ENCODE measurements around the gene HOXC6. TPM values are rescaled to one million over a fixed set of nuclear protein-coding genes. Genes with fewer than 3 reads are reported as not detected.

HOXC6 gene
- polyA plus RNA-seq, 3 donors, result not detected

DNA sequence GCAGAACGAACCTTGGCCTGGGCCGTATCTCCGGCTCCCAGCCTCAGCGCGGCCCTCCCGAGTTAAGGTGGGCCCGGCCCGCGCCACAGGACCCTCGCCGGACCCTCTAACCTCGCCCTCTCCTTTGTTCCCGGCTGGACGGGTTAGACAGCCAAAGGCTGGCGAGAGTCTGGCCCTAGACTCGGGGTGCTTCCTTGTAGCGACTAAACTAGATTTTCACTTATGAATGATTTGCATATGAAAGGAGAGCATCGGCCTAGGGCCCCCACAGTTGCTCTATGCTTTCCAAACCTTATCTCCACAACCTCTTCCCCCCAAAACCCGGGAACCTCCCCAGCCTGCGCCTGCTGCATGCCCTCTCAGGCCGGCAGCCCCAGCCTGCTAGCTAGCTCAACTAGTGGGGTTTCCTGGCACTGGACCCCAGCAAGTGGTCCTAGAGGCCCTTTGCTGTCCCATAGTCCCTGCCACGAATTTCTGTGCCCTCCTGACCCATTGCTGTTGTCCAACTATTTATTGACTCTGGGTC, 6.6 kb downstream of the HOXC6 start:
- Histone ChIP-seq H2AFZ (ENCODE audit: insufficient read depth, low read depth, low read length, poor library complexity, severe bottlenecking) (no peak overlapping the region), H3K27ac (ENCODE audit: low read depth in 1 of 2, low read length in 2 of 2) (no peak overlapping the region), H3K79me2 (ENCODE audit: insufficient read depth, low read length) (no peaks in the 10 kb centered on the region), H3K9me3 (replicated peaks in 1 of 2; ENCODE audit: control insufficient read depth in 1 of 2, insufficient read depth in 1 of 2, low read length in 2 of 2) (peaks cover 22 to 60% of the 10 kb centered on the region in 2 donors), H3K4me2 (replicated peaks; ENCODE audit: extremely low read depth, low read length, poor library complexity, severe bottlenecking) (no peak overlapping the region), H3K27me3 (ENCODE audit: control insufficient read depth in 2 of 2, insufficient read depth in 2 of 2, low read length in 2 of 2) (peaks cover 84 to 99% of the 10 kb centered on the region in 2 donors), H4K20me1 (ENCODE audit: insufficient read depth, low read length) (no peaks in the 10 kb centered on the region), H3K36me3 (replicated peaks in 1 of 2; ENCODE audit: control insufficient read depth in 1 of 2, insufficient read depth in 2 of 2, low read length in 2 of 2) (no peaks in the 10 kb centered on the region), H3K9ac (ENCODE audit: insufficient read depth, low read length, poor library complexity, severe bottlenecking) (no peak overlapping the region), H3K4me3 (replicated peaks in 1 of 3; ENCODE audit: low read depth in 2 of 3, low read length in 3 of 3) (no peak overlapping the region), H3K4me1 (ENCODE audit: control insufficient read depth in 1 of 2, insufficient read depth in 2 of 2, low read length in 2 of 2) (no peaks in the 10 kb centered on the region)
- intact Hi-C loops (cut with micrococcal nuclease), result loop anchor here in 1 of 2 donors (10.0 kb wide), 1 partner anchor 60 kb away; the partner anchor contains the start of genes HOTAIR and HOXC11
- Mint-ChIP-seq H3K4me1 (peaks cover 6% of the 10 kb centered on the region), H3K27ac (no peak overlapping the region), H3K27me3 (ENCODE audit: low read depth in 3 of 3) (peaks cover 93 to 100% (median 95%) of the 10 kb centered on the region in 3 donors), H3K36me3 (peaks cover 5 to 14% of the 10 kb centered on the region in 2 donors), H3K9me3 (peaks cover 6 to 39% (median 25%) of the 10 kb centered on the region in 7 donors), H3K4me3 (peak overlapping the region in 1 of 2 donors; percentile 78)
- WGBS (ENCODE audit: insufficient coverage), result 36% methylated on average over 14 of the region's 22 CpGs
- TF ChIP-seq, protein P1, sequence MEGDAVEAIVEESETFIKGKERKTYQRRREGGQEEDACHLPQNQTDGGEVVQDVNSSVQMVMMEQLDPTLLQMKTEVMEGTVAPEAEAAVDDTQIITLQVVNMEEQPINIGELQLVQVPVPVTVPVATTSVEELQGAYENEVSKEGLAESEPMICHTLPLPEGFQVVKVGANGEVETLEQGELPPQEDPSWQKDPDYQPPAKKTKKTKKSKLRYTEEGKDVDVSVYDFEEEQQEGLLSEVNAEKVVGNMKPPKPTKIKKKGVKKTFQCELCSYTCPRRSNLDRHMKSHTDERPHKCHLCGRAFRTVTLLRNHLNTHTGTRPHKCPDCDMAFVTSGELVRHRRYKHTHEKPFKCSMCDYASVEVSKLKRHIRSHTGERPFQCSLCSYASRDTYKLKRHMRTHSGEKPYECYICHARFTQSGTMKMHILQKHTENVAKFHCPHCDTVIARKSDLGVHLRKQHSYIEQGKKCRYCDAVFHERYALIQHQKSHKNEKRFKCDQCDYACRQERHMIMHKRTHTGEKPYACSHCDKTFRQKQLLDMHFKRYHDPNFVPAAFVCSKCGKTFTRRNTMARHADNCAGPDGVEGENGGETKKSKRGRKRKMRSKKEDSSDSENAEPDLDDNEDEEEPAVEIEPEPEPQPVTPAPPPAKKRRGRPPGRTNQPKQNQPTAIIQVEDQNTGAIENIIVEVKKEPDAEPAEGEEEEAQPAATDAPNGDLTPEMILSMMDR (IDR thresholded peaks at IDR 0.05), result no peak
- no peak for DNase-seq

DNA sequence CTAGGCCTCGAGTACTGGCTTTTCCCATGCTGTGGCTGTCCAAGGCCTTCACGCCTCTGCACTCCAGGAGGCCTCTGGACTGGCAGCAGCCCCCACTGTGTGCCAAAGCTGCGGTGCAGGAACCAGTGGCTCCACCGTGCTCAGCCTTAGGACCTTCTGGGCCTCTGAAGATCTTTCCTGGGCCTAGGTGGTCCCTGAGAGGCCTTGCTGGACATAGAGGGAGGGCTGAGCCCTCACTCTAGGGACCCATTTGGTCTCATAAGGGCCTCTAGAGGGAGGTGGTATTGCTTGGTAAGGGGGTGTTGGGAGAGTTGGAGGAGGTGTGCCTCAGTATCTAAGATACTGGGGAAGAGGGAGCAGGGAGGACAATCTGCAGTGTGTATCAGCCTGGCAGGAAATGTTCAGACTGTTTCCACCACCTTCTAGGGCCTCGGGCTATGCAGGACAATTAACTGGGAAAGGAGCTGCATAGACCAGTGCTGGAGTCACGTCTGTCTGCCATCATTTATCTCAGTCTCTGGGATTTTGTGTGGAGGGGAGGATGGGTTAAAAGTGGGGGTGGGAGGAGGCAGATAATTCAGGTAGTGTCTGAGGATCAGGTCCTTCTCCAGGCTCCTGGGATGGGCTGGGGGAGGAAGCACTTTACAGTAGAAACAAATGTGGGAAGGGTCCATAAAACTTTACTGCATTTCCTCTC, 7.5 kb downstream of the HOXC6 start:
- no peak overlapping the region for H3K27ac Mint-ChIP-seq
- peaks cover 5 to 14% of the 10 kb centered on the region in 2 donors for H3K36me3 Mint-ChIP-seq
- intact Hi-C loops (cut with micrococcal nuclease), result loop anchor here in 1 of 2 donors (10.0 kb wide), 1 partner anchor 61 kb away; the partner anchor contains the start of genes HOTAIR and HOXC11
- H3K4me3 Mint-ChIP-seq, result peak overlapping the region in 1 of 2 donors; percentile 61
- no peaks in the 10 kb centered on the region for H3K36me3 ChIP-seq (replicated peaks in 1 of 2; ENCODE audit: control insufficient read depth in 1 of 2, insufficient read depth in 2 of 2, low read length in 2 of 2)
- peaks cover 86 to 100% of the 10 kb centered on the region in 2 donors for H3K27me3 ChIP-seq (ENCODE audit: control insufficient read depth in 2 of 2, insufficient read depth in 2 of 2, low read length in 2 of 2)
- 85% methylated on average over 4 of the region's 6 CpGs for WGBS (ENCODE audit: insufficient coverage)
- H3K9me3 ChIP-seq (replicated peaks in 1 of 2; ENCODE audit: control insufficient read depth in 1 of 2, insufficient read depth in 1 of 2, low read length in 2 of 2), result peaks cover 21 to 68% of the 10 kb centered on the region in 2 donors
- no peaks in the 10 kb centered on the region for H3K4me1 ChIP-seq (ENCODE audit: control insufficient read depth in 1 of 2, insufficient read depth in 2 of 2, low read length in 2 of 2)
- TF ChIP-seq, protein P1 (IDR thresholded peaks at IDR 0.05), result no peak
- no peaks in the 10 kb centered on the region for H4K20me1 ChIP-seq (ENCODE audit: insufficient read depth, low read length)
- H3K4me3 ChIP-seq (replicated peaks in 1 of 3; ENCODE audit: low read depth in 2 of 3, low read length in 3 of 3), result no peak overlapping the region
- H3K27me3 Mint-ChIP-seq (ENCODE audit: low read depth in 3 of 3), result peaks cover 95 to 100% (median 96%) of the 10 kb centered on the region in 3 donors
- DNase-seq, result no peak
- peaks cover 6 to 47% (median 28%) of the 10 kb centered on the region in 7 donors for H3K9me3 Mint-ChIP-seq
- H3K79me2 ChIP-seq (ENCODE audit: insufficient read depth, low read length), result no peaks in the 10 kb centered on the region
- no peak overlapping the region for H3K9ac ChIP-seq (ENCODE audit: insufficient read depth, low read length, poor library complexity, severe bottlenecking)
- H3K4me1 Mint-ChIP-seq, result peaks cover 6% of the 10 kb centered on the region
- no peak overlapping the region for H3K27ac ChIP-seq (ENCODE audit: low read depth in 1 of 2, low read length in 2 of 2)
- no peak overlapping the region for H3K4me2 ChIP-seq (replicated peaks; ENCODE audit: extremely low read depth, low read length, poor library complexity, severe bottlenecking)
- H2AFZ ChIP-seq (ENCODE audit: insufficient read depth, low read depth, low read length, poor library complexity, severe bottlenecking), result no peak overlapping the region

All from CD14-positive monocyte (primary cell).